SK-MEL-5 (cell line): Measurements from ENCODE around the gene MLST8. TPM values are rescaled to one million over a fixed set of nuclear protein-coding genes. Genes with fewer than 3 reads are reported as not detected.

Experiments used
- DNase-seq: peaks from one replicate; pipeline ENCODE4 v3.0.0-alpha.2; 2016; ENCODE audit warnings: low read depth, low spot score
- in situ Hi-C: cut with HindIII; loops from 2 replicates; pipeline ENCODE4 v1.10.0; 2016; ENCODE audit warnings: low sequenced_read_pairs, high pct_unique_total_duplicates, low pct_unique_long_range_greater_than_20kb
- polyA plus RNA-seq, 2 experiments: library from polyadenylated mRNA; depleted of rRNA; stranded (reverse); fragments of >200 nt; gene quantifications; 2 replicates each; pipeline ENCODE4 v1.2.3, GENCODE V29; 2015
- total RNA-seq: library from RNA; depleted of rRNA; stranded (reverse); fragments of >200 nt; shearing (Covaris generic); gene quantifications from 2 replicates; pipeline ENCODE4 v1.2.3, GENCODE V29; 2014; rRNA removed

The MLST8 gene
- total RNA-seq = 29.9 and 33.4 TPM in 2 replicates
- polyA plus RNA-seq (2015; cell fraction: cytosol; rRNA removed) = 165 and 169 TPM in 2 replicates
- 162 and 165 TPM in 2 replicates for polyA plus RNA-seq (2015; cell fraction: nucleus; rRNA removed)

DNA sequence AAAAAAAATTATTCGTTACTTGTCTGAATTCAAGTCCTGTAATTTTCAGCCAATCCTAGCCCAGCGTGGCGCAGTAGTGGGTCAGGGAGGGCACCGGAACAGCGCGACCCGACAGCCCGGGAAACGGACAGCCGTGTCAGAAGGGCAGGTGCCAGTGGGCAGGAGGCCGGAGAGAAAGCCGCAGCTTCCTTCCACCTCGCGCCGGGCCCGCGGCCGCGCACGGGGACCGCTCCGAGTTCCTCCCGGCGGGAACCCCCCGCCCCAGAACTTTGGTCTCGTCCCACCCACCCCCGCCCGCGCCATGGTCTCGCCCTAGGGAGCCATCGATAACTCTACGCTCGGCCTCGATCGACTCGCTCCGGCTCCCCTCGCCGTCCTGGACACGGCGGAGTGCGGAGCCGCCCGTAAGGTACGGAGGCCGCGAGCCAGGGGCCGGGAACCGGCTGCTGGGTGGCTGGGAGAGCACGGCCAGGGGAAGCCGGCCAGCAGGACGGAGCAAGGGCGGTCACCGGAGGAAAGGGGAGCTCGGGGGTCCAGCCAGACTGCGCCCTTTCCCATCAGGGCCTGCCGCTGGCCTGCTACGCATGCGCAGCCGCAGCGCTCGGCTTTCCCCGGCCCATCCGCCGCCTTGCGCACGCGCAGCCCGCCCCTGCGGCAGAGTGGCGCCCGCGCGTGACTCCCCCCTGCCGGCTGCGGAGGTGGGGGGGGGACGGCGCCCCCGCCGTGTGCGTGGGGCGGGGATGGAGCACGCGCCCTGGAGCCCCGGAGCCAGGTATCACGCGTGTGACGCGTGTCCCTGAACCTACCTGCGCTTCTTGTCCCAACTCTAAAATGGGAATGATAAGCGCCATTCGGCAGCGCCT lies at the start of gene MLST8:
MLST8 (plus strand) TSS at position 351 of the 863 bp plus-strand sequence. CDS start 632 bp downstream, outside the sequence.
- DNase-seq = peak; percentile 78
- in situ Hi-C loops = no loop called here

DNA sequence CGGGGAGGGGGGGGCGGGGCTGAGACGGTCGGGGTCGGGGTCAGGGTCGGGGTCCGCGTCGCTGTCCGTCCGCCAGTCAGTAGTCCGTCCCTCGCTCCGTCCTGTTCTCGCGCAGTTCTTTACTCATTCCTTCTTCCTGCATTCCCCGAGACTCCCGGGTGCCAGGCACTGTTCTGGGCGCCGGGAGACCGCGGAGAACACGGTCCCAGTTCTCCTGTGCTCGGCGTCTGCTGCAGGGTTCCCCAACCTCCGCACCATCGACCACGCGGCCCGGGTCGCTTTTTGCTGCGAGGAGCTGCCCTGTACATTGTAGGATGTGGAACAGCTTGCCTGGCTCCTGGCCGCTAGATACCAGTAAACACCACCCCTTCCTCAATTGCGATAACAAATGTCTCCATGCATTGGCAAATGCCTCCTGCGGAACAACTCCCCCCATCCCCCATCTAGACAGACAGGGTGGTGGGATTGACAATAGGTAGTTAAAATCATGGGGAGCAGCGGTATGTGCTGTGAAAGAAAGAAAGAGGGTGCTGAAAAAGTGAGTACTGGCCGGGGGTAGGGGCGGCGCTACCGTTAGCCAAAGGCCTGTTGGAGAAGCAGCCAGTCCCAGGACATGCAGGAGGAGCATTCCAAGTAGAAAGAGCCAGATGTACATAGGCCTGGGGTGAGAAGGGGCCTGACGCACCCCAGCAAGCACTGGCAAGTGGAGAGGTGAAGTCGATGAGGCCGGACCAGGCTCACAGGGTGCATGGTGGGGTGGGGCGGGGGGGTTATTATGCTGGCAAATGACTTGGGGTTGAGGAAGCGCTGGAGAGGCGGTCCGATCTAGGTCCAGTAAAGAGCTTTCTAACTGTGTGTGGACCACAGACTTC lies 49.0 kb upstream of the MLST8 start:
- DNase-seq = peak; percentile 9
- in situ Hi-C loops = no loop called here

DNA sequence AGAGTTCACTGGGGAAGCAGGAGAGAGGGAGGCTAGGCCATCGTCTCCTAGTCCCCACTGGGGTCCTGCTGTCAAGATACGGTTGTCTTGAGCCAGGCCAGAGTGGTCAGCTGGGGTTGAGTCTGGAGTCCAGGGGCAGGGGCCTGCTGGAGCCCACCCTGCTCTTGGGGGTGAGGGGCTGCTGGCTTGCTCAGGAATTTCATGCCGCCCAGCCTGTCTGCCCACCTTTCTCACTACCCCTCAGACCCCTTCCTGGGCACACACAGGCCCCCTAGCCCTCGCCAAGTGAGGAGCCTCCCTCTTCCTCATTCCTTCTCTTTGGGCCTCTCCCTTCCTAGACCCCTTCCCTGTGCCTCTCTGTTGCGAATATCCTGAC lies 48.4 kb upstream of the MLST8 start:
- DNase-seq = no peak
- in situ Hi-C loops = no loop called here

GRCh38 chr16:2157480-2158261 lies 47.6 kb upstream of the MLST8 start:
- in situ Hi-C loops = no loop called here

DNA sequence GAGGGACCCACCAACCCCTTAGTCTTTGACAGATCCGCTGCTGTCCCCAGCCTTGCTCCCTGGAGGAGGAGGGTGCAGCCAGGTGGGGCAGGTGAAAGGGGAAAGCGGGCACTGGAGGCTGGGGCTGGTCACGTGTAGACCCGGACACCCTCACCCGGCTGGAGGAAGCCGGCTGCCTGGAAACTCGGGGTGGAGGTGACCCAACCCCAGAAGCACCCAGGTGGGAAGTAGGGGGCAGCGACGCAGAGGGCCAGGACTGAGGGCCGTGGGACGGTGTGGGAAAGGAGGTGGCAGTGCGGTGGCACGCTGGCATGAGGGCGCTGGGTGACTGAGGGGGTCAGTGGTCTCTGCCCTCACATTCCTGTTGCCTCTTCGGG lies 47.0 kb upstream of the MLST8 start:
- no peak for DNase-seq
- in situ Hi-C loops = no loop called here

More at GRCh38 chr16:2157480-2158261, 47.6 kb upstream of the MLST8 start:
- DNase-seq = no peak

DNA sequence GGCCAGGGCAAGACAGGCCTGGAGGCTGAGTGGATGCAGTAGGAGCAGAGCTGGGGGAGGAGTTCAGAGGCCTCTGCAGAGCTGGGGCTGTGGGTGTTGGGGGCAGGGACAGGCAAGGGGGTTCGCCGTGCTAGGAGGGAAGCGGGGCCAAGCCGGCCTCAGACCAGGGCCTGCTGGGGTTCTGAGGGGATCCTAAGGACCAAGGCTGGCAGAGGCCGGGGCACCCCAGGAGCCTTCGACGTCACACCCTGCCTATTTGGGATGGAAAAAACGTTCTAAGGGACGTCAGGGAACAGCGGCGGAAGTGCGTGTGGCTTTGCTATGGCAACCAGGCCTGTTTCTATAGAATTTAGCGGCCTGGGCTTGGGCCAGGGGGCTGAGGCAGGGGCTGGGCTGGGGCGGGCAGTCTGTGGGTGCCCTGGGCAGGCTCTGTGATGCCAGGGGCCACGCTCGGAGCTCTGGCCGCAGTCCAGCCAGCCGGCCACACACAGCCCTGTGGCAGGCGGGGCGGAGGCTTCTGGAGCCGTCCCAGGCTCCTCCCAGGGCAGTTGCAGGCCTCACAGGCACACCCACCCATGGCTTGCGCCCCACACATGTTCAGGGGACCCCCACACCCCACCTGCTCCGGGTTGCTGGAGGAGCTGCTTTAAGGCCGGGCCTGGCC lies 45.9 kb upstream of the MLST8 start:
- DNase-seq = no peak
- in situ Hi-C loops = no loop called here

GRCh38 chr16:2160915-2161551 lies 44.2 kb upstream of the MLST8 start:
- no peak for DNase-seq
- in situ Hi-C loops = no loop called here

DNA sequence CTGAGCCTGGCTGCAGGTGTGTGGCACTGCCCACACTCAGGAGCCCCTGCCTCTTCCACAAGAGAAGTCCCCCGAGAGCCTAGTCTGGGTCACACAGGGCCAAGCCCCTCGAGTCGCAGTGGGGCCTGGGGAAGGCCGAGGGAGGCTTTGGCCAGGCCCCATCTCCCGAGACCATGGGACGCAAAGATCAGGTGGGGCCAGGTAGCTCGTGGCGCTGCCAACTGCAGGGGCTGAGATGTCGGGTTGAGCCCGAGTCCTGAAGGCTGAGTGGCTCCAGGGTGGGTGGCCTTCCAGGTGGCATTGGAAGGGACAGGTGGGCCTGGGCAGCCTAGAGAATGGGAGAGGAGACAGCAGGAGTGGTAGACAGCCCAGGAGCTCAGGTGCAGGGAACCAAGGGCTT lies 43.3 kb upstream of the MLST8 start:
- DNase-seq = no peak
- in situ Hi-C loops = no loop called here

GRCh38 chr16:2162676-2163118 lies 42.6 kb upstream of the MLST8 start:
- DNase-seq = no peak
- in situ Hi-C loops = no loop called here

DNA sequence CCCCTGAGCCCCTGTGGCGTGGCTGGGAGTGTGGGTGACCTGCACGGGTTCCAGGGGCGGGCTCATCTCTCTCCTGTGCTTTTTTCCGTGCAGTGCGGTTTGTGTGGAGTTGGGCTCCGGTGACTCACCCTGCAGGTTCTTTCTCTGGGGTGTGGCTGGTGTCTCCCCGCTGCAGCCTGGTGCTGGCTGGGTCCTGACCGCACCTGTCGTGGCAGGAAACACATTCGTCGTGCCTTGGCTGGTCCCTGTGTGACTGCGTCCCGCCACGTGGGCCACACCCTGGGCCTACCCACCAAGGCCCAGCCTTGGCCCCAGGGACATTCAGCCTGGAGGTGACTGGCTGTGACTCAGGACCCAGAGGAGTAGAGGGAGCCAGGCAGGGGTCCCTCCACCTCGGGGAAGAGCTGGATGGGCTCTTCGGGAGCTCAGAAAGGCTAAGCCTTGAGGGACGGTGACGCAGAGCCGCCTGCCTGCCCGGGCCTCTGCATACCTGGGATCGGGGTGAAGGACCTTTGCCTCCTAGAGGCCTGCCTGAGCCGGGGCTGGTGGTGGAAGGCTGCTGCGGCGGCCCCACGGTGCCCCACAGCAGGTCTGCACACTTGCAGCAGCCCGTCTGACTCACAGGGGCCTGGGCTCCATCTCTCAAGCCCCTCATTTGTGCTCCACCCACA lies 41.9 kb upstream of the MLST8 start:
- in situ Hi-C loops = no loop called here

DNA sequence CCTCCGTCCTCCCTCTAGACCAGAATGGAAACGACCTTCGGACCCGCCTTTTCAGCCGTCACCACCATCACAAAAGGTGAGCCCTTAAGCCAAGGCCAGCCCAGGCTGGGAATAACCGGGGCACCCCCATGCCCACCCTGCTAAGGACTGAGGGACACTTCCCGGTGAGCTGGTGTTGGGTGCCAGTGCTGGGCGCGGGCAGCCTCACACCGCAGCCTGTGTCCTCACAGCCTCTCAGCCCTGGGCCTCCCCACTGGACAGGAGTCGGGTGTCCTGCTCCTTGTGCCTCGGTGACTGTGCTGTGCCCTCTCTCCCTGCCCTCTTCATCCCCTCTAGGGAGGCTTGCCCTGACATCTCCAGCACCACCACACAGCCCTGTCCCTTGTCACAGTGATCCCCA lies 39.4 kb upstream of the MLST8 start:
- no peak for DNase-seq
- in situ Hi-C loops = no loop called here

More for the DNA sequence above, 41.9 kb upstream of the MLST8 start:
- no peak for DNase-seq

DNA sequence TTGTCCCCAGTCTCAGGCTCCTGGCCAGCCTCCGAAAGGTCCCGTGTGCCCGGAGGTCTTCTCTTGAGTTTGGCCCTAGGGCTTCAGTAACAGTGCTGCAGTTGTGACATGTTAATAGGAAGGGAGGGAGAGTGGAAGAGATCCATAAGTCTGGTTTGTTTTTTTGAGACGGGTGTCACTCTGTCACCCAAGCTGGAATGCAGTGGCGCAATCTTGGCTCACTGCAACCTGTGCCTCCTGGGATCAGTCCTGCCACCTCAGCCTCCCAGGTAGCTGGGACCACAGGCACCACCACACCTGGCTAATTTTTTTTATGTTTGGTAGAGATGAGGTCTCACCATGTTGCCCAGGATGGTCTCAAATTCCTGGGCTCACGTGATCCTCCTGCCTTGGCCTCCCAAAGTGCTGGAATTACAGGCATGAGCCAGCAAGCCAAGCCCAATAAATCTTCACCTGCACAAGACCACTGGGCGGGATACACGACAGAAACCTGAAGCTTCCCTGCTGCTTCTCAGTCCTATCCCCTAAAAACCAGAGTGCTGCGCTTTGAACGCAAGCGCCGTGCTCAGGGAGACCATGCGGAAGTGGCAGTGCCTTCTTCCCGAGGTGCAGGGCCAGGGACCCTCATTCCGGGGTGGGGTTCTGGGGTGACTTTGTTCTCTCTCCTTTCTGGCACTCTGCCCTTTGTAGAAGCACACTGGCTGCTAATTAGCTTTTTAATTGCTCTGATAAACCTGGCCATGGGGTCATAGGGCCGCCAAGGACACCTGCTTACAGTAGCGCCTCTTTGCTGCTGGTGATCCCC lies 38.8 kb upstream of the MLST8 start:
- in situ Hi-C loops = no loop called here

DNA sequence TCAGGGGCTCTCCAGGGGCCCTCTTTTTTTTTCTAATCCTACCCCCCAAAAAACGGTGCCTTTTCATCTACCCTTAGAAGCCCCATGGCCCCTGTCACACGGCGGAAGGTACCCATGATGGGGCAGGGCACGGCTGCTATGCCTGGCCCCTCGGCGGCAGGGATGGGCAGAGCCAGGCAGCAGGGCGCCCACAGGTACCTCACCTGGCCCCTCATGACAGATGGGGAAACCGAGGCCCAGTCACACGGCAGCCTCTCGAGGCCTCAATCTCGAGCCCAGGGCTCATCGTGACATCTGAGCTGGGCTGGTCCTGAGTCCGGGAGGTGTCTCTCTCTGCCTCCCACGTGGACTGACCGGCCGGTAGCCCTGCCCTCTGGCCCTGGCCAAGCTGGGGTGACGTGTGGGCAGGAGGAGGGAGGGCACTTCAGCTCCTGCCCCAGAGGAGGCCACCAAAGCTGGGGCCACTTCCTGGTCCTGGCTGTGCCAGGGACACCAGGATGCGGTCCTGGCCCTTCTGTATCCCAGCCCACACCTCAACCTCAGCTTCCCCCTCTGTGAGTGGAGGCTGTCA lies 38.1 kb upstream of the MLST8 start:
- in situ Hi-C loops = no loop called here
- DNase-seq = no peak

More for the DNA sequence above, 38.8 kb upstream of the MLST8 start:
- DNase-seq = no peak

- no peak for DNase-seq
- in situ Hi-C loops = no loop called here
These were observed 35.2 kb upstream of the MLST8 start for GRCh38 chr16:2170080-2170479.
